Fibroblast of the aortic adventitia (primary cell): ENCODE measurements around the gene CD52. TPM values are rescaled to one million over a fixed set of nuclear protein-coding genes. Genes with fewer than 3 reads are reported as not detected.
A peak's percentile ranks its signal among the peaks of the same experiment; 100 is the strongest.

Experiments
- DNase-seq: peaks from one replicate; pipeline ENCODE4 v3.0.0-alpha.2; 2010; ENCODE audit warnings: low read depth
- H3K4me3 ChIP-seq: 2 replicates; pipeline ENCODE4 v1.5.1; 2011; ENCODE audit warnings: low read depth, mild to moderate bottlenecking, control low read depth, low read length, moderate library complexity
- total RNA-seq: library from RNA; depleted of rRNA; stranded (reverse); fragments of >200 nt; gene quantifications from 2 replicates; pipeline ENCODE4 v1.2.3, GENCODE V29; 2012; ENCODE audit warnings: low replicate concordance
- TF ChIP-seq, protein P1 (sequence below): IDR thresholded peaks from 2 replicates; pipeline ENCODE4 v1.5.1; 2011; ENCODE audit warnings: mild to moderate bottlenecking, low read length, control low read depth, inconsistent platforms; ENCODE audit not compliant: insufficient read depth

CD52 gene
- total RNA-seq, 1 donor: not detected

- TF ChIP-seq, protein P1, sequence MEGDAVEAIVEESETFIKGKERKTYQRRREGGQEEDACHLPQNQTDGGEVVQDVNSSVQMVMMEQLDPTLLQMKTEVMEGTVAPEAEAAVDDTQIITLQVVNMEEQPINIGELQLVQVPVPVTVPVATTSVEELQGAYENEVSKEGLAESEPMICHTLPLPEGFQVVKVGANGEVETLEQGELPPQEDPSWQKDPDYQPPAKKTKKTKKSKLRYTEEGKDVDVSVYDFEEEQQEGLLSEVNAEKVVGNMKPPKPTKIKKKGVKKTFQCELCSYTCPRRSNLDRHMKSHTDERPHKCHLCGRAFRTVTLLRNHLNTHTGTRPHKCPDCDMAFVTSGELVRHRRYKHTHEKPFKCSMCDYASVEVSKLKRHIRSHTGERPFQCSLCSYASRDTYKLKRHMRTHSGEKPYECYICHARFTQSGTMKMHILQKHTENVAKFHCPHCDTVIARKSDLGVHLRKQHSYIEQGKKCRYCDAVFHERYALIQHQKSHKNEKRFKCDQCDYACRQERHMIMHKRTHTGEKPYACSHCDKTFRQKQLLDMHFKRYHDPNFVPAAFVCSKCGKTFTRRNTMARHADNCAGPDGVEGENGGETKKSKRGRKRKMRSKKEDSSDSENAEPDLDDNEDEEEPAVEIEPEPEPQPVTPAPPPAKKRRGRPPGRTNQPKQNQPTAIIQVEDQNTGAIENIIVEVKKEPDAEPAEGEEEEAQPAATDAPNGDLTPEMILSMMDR: no peak
- no peak overlapping the region for H3K4me3 ChIP-seq
- no peak for DNase-seq
Measured at GRCh38 chr1:26296340-26297056, 21.3 kb upstream of the CD52 start.

DNA sequence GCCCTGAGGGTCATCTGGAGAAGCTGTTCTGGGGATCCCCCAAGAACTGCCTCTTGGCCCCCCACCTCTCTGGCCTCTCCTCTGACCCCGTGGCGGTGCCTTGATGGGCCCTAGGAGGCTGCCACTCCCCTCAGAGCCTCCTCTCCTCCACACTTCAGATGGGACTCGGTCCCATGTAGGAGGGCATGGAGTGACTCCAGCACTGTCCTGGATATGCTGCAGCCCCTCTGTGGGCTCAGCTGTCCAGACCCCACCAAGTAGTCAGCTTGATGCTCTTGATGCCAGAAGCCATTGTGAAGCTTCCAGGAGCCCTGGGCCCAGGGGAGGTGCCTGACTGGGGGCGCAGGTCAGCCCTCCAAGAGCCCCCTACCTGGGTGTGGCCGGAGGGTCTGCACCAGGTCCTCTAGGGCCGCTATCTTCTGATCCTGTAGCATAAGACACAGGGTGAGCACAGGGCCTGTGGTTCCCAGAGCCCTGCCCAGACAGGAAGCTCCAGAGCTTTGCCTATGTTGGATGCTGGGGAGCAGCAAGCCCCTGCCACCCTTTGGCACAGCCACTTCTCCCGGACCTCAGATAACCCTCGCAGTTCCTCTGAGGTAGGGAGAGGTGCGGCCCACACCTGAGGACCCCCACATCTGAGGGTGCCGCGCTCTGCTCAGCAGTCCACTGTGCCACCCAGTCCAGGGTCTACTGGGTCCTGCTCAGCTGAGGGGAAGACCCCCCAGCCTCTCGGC lies 20.5 kb upstream of the CD52 start:
- no peak overlapping the region for H3K4me3 ChIP-seq
- TF ChIP-seq, protein P1: no peak
- no peak for DNase-seq

- H3K4me3 ChIP-seq: no peak overlapping the region
- TF ChIP-seq, protein P1: no peak
- no peak for DNase-seq
Measured at GRCh38 chr1:26297791-26298124, 20.0 kb upstream of the CD52 start.

DNA sequence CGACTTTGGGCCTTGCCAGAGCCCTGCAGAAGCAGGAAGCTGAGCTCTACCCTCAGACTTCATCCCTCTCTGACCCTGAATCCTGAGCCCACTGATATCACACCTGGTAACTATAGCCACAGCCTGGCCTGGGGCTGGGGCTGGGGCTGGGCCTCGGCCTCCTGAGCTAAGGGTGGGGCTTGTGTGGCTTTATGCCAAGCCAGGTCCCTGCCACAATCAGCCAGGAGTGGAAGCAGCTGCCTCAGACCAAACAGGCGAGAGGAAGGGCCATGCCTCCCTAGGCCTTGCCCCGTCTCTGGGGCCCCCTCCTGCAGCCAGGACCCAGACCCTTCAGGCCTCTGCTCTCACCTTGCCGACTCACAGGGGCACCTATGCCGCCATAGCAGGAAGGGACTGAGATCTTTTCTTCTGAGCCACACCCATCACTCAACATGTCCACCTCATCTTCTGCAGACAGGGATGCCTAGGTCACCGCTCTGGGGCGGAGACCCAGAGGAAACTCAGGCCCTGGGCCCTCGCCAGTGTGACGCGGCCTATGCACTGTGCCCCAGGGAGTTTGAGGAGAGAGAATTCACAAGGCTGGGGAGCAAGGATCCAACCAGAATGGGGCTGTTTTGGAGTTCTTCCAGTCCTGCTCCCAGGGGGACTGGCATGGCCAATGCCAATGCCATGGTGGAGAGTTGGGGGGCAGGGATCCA lies 17.0 kb upstream of the CD52 start:
- TF ChIP-seq, protein P1: no peak
- no peak overlapping the region for H3K4me3 ChIP-seq
- no peak for DNase-seq

- TF ChIP-seq, protein P1: no peak
- no peak overlapping the region for H3K4me3 ChIP-seq
- DNase-seq: peak; percentile 77
Measured at GRCh38 chr1:26302733-26303405, 14.9 kb upstream of the CD52 start.

DNA sequence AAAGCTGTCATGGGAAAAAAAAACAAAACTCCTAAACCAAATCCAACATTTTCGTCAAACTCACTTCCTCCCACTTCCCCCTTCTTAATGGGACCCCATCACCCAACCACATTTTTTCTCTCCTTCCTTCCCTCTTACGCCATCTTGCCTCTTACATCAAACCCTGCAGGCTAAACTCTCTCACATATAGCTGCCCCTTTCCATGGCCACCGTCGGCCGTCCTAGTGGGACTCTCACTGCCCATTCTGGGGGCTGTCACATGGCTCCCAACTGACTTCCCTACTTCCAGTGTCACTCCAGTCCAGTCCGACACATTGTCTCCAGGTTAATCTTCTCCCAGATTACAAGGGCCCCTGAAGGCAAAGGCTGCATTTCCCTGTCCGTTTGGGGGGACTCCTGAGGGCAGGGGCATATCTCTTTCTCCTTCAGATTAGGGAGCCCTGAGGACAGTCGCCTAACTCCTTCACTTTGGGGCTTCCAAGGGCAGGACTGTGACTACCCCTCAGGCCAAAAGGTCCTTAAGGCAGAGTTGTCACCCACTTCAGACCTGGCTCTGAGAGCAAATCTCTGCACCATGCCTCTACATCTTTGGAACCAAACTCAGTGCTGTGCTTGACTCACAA lies 12.0 kb upstream of the CD52 start:
- TF ChIP-seq, protein P1: no peak
- peak overlapping the region; percentile 89 for H3K4me3 ChIP-seq
- DNase-seq: no peak
